ENCODE measurements around the gene PHF20.
"Not testable (repeated sequence)": the region's sequence is repeated elsewhere in the genome, so short reads cannot be mapped to it uniquely, and the experiment has no call there.

PHF20 gene

DNA sequence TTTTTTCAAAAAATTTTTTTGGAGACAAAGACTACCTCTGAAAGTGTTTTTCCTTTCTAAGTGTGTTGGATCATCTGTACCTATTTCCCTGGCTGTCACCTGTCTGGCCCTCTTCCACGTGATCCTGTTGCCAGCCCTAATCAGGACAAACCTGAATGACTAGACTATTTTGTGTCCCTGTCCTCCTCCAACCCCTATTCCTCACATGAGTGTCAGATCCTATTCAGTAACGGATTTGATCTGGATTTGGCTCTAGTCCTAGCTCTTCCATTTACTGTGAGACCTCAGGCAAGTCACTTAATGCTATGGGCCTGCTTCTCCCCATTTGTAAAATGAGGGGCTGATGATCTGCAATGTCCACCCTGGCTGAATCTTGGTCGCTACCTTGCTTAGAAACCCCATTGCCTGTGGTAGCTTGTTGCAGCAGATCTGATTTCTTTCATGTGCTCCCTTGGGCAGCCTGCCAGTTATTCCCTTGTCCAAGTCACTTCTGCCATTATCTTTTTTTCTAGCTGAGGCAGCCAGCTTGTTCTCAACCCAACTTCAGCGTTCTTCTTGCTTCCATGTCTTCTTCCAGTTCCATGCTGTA lies 4.8 kb downstream of the PHF20 start:
- DNase-seq (ENCODE audit: low read depth): no peak

DNA sequence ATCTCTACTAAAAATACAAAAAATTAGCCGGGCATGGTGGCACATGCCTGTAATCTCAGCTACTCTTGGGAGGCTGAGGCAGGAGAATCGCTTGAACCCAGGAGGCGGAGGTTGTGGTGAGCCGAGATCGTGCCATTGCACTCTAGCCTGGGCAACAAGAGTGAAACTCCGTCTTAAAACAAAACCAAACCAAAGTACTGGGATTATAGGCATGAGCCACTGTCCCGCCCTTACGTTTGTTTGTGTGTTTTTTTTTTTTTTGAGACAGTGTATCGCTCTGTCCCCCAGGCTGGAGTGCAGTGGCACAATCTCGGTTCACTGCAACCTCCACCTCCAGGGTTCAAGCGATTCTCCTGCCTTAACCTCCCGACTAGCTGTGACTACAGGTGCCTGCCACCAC lies 12.0 kb downstream of the PHF20 start:
- not testable (repeated sequence) for DNase-seq (ENCODE audit: low read depth)

DNA sequence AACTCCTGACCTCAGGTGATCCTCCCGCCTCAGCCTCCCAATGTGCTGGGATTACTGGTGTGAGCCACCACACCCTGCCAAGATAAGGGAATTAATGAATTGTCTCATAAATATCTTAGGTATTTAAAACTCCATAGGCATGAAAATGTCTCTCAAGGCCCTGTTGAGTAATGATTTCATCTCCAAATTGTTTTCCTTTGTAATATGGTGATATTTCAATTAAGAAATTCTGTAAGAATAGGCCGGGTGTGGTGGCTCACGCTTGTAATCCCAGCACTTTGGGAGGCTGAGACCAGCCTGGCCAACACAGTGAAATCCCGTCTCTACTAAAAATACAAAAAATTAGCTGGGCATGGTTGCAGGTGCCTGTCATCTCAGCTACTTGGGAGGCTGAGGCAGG lies 13.7 kb downstream of the PHF20 start:
- not testable (repeated sequence) for DNase-seq (ENCODE audit: low read depth)

DNA sequence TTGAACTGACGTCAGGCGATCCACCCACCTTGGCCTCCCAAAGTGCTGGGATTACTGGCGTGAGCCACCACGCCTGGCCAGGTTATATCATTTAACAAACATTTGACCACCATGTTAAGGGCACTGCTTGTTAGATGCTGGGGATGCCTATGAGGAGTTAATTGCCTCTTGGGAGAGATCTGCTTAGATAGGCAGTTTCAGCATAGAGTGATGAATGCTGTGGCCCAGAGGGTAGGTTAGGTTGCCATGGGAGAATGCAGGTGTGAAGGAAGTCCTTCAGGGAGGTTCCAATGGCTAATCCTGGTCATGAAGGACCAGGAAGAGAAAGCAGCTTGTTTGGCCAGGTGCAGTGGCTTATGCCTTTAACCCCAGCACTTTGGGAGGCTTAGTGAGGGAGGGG lies 17.0 kb downstream of the PHF20 start:
- no peak for DNase-seq (ENCODE audit: low read depth)

DNA sequence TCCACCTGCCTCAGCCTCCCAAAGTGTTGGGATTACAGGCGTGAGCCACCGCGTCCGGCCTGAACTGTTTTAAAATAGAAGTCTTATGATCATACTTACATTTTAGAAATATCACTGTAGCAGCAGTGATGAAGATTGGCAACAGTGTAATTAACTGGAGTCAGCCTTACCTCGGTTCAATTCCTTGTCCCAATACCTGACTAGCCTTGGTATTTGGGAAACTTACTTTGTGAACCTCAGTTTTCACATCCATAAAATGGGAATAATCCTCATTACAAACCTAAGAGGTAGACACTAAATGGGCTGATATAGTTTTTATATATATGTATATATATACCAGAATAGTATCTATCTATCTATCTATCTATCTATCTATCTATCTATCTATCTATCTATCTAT lies 19.3 kb downstream of the PHF20 start:
- DNase-seq (ENCODE audit: low read depth): no peak

DNA sequence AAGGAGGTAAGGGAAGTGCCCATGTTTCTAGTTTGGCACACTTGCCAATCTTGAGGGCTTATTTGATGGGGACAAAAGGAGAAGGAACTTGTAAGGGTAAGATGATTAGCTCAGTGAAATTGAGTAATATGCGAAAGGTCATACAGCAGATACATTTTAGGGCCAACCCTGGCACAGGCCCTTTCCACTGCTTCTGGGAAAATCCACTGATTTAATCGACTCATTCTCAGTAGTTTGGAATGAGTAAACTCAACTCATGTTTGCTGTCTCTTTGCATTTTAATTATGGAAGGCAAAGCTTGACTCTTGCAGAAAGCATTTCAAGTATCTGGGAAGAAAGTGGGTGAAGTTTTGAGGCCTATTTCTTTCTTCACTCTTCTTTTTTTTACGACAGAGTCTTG lies 20.0 kb downstream of the PHF20 start:
- DNase-seq (ENCODE audit: low read depth): peak; percentile 82

DNA sequence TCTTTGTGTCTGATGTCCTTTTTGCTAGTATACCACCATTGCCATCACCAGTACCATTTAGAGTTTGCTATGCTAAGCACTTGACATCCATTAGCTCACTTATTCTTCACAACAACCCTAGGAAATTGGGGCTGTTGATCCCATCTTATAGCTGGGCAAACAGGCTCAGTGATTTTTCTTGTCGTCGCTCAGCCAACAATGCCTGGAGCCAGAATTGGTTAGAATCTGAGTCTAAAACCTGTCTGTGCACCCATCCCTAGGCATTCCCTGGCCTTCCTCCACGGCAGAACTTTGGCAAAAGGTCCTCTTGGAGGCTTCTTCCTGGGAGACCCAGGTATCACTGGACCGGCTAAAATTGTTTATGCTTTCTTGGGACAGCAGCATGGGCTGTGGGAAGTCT lies 20.9 kb downstream of the PHF20 start:
- no peak for DNase-seq (ENCODE audit: low read depth)

DNA sequence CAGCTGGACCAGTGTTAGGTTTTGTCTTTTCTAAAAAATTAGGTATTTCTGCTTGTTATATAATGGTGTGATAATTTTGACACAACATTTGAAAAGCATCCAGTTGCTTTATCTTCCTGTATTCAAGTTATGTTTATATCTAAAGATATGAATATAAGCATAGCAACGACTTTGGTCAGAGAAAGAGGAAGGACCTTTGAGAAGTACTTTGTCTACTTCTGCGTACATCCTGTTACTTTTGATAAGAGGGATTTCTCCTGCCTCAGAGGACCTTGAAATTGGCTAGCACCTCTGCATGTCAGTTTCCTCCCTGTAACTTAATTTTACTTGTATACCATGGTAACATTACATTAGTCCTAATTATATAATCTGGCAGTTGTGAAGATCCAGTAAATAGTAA lies 24.8 kb downstream of the PHF20 start:
- DNase-seq (ENCODE audit: low read depth): no peak

DNA sequence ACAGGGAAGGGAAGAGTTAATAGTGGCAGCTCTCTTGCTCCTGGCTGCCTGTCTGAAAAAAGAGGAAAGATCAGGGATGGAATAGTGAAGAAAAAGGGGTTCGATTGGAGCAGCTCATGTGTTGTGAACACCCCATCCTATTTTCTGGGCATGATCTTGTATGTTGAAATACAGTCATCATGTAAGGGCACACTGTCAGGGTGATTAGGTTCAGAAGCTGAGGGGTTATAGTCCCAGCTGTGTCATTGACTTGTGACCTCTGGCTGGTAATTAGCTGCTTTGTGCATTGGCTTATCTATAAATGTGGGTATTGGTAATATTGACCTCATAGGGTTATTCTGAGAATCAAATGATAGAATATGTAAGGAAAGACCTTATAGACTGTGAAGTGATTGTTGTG lies 30.1 kb downstream of the PHF20 start:
- no peak for DNase-seq (ENCODE audit: low read depth)

DNA sequence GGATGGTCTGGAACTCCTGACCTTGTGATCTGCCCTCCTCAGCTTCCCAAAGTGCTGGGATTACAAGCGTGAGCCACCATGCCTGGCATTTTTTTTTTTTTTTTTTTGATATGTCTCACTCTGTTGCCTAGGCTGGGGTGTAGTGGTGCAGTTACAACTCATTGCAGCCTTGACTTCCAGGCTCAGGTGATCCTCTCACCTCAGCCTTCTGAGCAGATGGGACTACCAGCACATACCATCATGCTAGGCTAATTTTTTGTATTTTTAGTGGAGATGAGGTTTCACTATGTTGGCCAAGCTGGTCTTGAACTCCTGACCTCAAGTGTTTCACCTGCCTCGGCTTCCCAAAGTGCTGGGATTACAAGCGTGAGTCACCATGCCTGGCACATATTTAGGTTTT lies 34.3 kb downstream of the PHF20 start:
- no peak for DNase-seq (ENCODE audit: low read depth)

DNA sequence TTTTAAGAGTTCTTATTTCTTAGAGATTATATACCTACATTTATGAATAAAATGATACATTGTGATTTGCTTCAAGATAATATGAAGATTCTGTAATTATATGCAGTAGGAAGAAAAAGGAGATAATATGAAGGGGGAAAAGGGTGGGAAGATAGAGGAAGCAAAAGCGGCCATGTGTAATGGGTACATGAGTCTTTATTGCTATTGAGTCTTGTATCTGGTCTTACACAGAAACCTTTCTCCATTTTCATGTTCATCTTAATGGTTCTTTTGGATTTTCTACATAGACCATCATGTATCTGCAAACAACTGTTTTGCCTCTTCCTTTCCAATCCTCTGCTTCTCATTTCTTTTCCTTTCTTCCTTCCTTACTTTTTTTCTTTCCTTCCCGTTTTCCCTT lies 36.1 kb downstream of the PHF20 start:
- no peak for DNase-seq (ENCODE audit: low read depth)

DNA sequence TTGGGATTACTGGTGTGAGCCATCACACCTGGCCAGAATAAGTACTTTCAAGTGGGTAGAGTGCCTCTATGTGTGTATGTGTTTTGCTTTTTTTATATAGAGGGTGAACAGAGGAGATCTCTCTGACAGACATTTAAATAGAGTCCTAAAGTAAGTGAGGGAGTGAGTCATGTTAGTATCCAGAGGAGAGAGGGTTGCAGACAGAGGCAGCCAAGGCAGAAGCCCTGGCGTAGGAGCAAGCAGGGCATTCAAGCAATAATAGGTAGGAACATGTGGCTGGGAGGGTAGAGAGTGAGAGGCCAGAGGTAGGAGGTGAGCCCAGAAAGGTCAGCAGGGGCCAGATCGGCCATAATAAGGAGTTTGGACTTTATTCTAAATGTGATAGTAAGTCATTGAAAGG lies 48.9 kb downstream of the PHF20 start:
- DNase-seq (ENCODE audit: low read depth): no peak

DNA sequence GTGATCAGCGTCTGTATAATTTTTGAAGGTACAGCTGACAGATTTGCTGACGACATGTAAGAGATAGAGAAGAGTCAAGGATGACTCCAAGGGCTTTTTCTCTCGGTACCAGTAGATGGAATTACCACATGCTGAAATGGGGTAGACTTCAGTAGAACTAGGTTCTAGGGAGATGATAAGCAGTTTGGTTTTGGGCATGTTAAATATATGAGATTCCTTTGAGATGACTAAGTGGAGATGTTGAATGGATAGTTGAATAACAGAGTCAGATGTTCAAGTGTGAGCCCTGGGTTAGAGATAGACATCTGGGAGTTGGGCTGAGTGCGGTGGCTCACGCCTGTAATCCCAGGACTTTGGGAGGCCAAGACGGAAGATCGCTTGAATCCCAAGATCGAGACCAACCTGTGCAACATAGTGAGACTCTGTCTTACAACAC lies 50.0 kb downstream of the PHF20 start:
- DNase-seq (ENCODE audit: low read depth): peak; percentile 85

DNA sequence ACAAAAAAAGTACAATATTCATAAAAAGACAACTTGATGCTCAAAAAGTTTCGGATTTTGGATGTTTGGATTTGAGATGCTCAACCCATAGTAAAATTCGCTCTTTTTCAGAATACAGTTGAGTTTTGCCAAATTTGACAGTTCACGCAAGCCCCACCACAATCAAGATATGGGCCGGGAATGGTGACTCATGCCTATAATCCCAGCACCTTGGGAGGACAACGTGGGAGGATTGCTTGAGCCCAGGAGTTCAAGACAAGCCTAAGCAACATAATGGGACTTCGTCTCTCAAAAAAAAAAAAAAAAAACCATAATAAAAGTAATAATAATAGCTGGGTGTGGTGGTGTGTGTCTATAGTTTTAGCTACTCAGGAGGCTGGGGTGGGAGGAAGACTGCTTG lies 51.3 kb downstream of the PHF20 start:
- DNase-seq (ENCODE audit: low read depth): no peak

DNA sequence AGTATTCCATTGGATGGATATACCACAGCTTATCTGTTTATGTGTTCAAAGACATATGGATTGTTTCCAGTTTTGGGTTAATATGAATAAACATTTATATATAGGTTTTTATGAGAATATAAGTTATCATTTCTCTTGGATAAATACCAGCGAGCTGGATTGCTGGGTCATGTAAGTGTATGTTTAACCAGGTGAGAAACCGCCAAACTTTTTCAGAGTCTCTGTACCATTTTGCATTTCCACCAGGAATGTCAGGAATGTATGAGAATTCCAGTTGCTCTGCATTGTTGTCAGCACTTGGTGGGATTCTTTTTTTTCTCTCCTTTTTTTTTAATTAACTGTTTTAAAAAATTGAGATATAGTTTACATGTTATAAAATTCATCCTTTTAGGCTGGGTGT lies 52.1 kb downstream of the PHF20 start:
- no peak for DNase-seq (ENCODE audit: low read depth)

DNA sequence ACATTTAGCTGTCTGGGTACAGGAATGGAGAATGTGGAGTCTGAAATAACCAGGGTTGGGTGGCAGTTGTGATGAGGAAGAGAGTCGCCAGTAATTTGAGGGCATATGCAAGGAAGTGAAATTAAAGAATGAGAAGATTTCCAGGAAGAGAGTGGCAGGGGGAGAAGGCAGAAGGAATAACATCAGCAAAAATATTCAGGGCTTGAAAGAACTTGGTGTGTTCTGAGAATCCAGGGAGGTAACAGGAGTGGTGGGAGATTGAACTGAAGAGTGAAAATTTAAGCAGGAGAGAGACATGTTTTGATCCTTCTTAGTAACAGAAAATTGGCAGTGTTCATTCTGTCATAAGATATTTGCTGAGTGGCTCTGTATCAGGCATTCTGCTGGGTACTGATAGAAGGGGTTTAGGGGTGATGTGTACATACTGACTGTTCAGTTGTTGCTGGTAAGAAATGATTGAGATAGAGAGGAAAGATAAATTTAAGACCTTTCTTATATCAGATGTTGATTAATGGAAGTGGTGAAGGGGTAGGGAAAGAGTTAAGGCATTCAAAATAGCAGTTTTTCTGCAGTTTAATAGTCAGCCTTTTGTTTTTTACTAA lies 54.7 kb downstream of the PHF20 start:
- DNase-seq (ENCODE audit: low read depth): no peak

DNA sequence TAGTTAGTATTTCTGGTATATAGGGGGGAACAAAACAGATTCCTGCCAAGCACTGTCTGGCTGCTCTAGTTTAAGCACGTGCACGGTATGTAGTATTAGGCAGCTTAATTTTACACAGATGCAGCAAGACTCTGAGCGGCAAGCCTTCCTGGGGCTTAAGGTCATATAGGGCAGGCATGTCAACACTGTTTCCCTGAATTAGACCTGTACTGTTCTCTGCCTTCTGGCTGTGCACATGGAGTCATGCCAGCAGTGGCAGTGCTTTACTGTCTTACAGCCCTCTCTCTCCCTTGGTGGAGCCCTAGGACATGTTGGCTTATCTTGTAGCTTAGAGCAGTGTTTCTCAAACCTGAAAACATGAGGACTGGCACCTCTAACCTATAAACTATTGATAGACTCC lies 56.6 kb downstream of the PHF20 start:
- DNase-seq (ENCODE audit: low read depth): no peak

DNA sequence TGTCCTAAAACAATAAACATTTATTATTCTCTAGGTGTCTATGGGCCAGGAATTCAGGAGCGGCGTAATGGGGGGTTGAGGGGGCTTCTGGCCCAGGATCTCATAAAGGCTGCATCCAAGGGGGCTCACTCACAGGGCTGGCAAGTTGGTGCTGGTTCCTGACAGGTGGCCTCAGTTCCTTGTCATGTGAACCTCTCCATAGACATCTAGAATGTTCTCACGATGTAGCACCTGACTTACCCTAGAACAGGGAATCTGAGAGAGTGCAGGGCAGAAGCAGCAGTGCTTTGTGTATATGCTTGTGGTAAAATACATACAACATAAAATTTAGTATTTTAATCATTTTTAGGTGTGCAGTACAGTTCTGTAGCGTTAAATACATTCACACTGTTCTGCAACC lies 57.1 kb downstream of the PHF20 start:
- no peak for DNase-seq (ENCODE audit: low read depth)

DNA sequence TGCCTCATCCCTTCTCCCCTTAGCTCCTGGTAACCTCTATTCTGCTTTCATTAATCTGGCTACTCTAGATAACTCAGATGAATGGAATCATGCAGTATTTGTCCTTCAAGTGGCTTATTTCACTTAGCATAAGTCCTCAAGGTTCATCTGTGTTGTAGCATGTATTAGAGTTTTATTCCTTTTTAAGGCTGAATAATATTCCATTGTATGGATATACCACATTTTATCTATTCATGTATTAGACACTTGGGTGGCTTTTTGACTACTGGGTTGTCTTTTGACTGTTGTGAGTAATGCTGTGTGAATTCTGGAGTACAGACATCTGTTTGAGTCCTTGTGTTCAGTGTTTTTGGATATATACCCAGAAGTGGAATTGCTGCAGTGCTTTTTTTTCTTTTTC lies 58.4 kb downstream of the PHF20 start:
- DNase-seq (ENCODE audit: low read depth): no peak

DNA sequence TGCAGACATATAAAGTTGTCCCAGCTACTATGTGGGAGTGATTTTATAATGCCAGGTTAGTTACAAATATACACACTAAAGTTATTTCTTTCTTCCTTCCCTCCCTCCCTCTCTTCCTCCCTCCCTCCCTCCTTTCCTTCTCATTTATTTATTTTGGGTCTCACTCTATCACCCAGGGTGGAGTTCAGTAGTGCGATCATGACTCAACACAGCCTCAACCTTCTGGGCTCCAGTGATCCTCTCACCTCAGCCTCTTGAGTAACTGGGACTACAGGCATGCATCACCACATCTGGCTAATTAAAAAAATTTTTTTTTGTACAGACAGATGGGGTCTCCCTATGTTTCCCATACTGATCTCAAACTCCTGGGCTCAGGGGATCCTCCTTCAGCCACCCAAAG lies 59.2 kb downstream of the PHF20 start:
- DNase-seq (ENCODE audit: low read depth): peak; percentile 33

DNA sequence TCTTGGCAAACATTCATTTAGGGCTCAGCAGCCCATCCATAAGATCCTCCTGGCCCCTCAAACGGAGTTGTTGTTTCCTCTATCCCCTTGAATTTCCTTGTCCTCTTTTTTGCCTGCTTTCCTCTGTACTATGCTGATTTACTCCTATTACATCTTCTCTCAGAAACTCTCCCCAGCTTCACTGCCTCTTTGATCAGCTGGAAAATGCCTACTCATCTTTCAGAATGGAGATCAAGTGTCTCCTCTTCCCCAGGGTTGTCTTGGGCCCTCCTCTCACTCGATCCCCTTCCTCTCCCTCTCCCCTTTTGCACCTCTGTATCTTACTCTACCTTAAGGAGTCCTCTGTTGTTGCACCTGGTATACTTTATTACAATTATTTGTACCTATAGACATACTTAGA lies 60.2 kb downstream of the PHF20 start:
- DNase-seq (ENCODE audit: low read depth): no peak

DNA sequence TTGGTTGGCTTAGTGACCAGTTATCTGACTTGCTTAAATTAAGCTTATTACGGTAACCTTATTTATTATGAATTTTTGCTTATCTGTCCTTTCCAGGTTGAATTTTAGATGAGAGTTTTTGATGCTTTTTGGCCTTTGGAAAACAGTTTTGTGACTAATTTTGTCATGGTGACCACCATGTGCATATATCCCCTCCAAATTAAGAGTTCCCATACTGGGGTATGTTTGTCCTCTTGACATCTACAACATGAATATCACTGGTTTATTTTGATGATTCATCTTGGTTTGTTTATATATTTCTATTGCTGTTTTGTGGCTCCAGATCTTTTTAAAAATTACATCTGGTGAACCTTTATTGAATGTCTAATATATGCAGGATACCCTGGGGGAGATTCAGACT lies 61.4 kb downstream of the PHF20 start:
- DNase-seq (ENCODE audit: low read depth): no peak

DNA sequence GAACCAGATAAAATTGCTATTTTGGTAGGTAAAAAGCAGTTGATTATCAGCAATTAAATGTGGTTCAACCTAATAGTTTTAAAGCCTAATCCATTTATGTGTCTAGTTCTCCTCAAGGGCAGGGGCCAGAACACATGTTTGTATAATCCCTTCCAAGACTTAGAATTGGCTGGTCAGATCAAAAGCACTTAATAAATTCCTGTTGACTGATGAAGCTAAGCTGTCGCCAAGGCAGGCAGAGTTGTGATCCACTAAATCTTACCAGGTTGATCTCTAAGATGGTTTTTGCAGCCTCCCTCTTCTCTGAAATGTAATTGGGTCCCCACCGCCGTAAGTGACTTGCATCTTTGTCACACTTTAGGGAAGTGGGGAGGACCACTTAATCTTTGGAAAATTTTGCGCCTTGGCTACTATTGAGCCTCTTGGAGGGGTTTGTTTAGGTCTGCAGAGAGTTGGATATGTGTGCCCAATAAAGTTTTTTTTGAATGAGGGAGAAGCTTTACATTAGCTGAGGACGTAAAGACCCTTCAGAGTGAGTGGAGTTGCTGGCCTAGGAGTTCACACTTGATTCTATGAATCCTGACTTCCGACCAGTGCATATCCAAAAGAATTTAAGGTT lies 65.9 kb downstream of the PHF20 start:
- DNase-seq (ENCODE audit: low read depth): no peak

DNA sequence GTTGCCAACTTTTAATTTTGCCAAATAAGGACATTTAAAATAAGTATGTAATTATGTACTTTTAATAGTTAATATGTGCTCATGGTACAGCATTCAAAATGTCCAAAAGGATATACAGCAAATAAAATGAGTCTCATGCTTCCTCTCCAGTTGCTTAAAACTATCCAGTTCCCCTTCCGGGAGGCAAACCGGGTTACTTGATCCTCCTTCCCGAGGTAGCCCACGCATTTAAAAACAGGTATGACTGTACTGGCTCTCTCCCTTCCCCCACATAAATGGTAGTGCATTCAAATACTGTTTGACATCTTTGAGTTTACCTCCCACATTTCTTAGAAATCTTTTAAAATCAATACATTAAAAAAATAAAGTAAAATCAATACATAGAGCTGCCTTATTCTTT lies 66.4 kb downstream of the PHF20 start:
- DNase-seq (ENCODE audit: low read depth): no peak
